ENCODE measurements around the gene ZZZ3. TPM values are rescaled to one million over a fixed set of nuclear protein-coding genes. Genes with fewer than 3 reads are reported as not detected.

The ZZZ3 gene
- total RNA-seq, 1 experiment from 2014 or later = 25.4 TPM

- Mint-ChIP-seq H3K36me3 (ENCODE audit: insufficient read depth, unreplicated experiment) (peaks cover 4% of the 10 kb centered on the region), H3K27ac (ENCODE audit: unreplicated experiment) (no peak overlapping the region), H3K4me1 (ENCODE audit: low read depth, unreplicated experiment) (peaks cover 7% of the 10 kb centered on the region), H3K9me3 (ENCODE audit: unreplicated experiment) (no peaks in the 10 kb centered on the region), H3K27me3 (ENCODE audit: insufficient read depth, unreplicated experiment) (no peaks in the 10 kb centered on the region), H3K4me3 (ENCODE audit: unreplicated experiment) (no peak overlapping the region)
- ChIA-PET POLR2A (no interaction called here), CTCF (no interaction called here)
- TF ChIP-seq CTCF (IDR thresholded peaks at IDR 0.05; ENCODE audit: insufficient read depth in 1 of 2, low read depth in 1 of 2, low read length in 1 of 2, severe bottlenecking in 1 of 2, unreplicated experiment in 1 of 2) = no peak
- no peak overlapping the region for H3K4me3 ChIP-seq (ENCODE audit: low read depth, low read length)
- no peaks in the 10 kb centered on the region for H3K9me3 ChIP-seq
- intact Hi-C loops (cut with micrococcal nuclease; ENCODE audit: unreplicated experiment) = no loop called here
- DNase-seq = no peak
- BruUV-seq (replicated peaks) = no TSS peak
- peaks cover 26% of the 10 kb centered on the region for H3K4me1 ChIP-seq
- H3K27me3 ChIP-seq (replicated peaks; ENCODE audit: control insufficient read depth, insufficient read depth, low read length) = no peaks in the 10 kb centered on the region
- no peaks in the 10 kb centered on the region for H3K36me3 ChIP-seq (ENCODE audit: control insufficient read depth, insufficient read depth, low read length)
These were observed 10.6 kb downstream of the ZZZ3 start for GRCh38 chr1:77671836-77672235.

DNA sequence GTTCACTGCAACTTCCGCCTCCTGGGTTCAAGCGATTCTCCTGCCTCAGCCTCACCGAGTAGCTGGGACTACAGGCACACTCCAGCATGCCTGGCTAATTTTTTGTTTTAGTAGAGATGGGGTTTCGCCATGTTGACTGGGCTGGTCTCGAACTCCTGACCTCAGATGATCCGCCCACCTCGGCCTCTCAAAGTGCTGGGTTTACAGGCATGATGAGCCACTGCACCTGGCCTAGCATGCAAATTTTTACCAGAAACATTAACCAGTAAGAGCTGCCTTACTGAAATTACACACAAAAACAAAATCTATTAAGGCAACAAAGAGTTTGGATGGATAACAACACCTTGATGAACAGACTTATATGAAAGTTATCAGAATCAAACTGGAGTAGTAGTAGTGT lies 12.1 kb downstream of the ZZZ3 start:
- Mint-ChIP-seq H3K9me3 (ENCODE audit: unreplicated experiment) (no peaks in the 10 kb centered on the region), H3K27ac (ENCODE audit: unreplicated experiment) (no peak overlapping the region), H3K27me3 (ENCODE audit: insufficient read depth, unreplicated experiment) (no peaks in the 10 kb centered on the region), H3K4me1 (ENCODE audit: low read depth, unreplicated experiment) (peaks cover 7% of the 10 kb centered on the region), H3K4me3 (ENCODE audit: unreplicated experiment) (no peak overlapping the region), H3K36me3 (ENCODE audit: insufficient read depth, unreplicated experiment) (peaks cover 4% of the 10 kb centered on the region)
- H3K36me3 ChIP-seq (ENCODE audit: control insufficient read depth, insufficient read depth, low read length) = no peaks in the 10 kb centered on the region
- H3K4me3 ChIP-seq (ENCODE audit: low read depth, low read length) = no peak overlapping the region
- H3K27me3 ChIP-seq (replicated peaks; ENCODE audit: control insufficient read depth, insufficient read depth, low read length) = no peaks in the 10 kb centered on the region
- intact Hi-C loops (cut with micrococcal nuclease; ENCODE audit: unreplicated experiment) = no loop called here
- H3K4me1 ChIP-seq = peaks cover 29% of the 10 kb centered on the region
- CTCF ChIA-PET = no interaction called here
- no peaks in the 10 kb centered on the region for H3K9me3 ChIP-seq
- POLR2A ChIA-PET = no interaction called here
- no TSS peak for BruUV-seq (replicated peaks)
- no peak for TF ChIP-seq CTCF (IDR thresholded peaks at IDR 0.05; ENCODE audit: insufficient read depth in 1 of 2, low read depth in 1 of 2, low read length in 1 of 2, severe bottlenecking in 1 of 2, unreplicated experiment in 1 of 2)
- no peak for DNase-seq

GRCh38 chr1:77668924-77669449 lies 13.5 kb downstream of the ZZZ3 start:
- Histone ChIP-seq H3K36me3 (ENCODE audit: control insufficient read depth, insufficient read depth, low read length) (no peaks in the 10 kb centered on the region), H3K9me3 (no peaks in the 10 kb centered on the region), H3K4me1 (peaks cover 26% of the 10 kb centered on the region), H3K4me3 (ENCODE audit: low read depth, low read length) (no peak overlapping the region), H3K27me3 (replicated peaks; ENCODE audit: control insufficient read depth, insufficient read depth, low read length) (no peaks in the 10 kb centered on the region)
- POLR2A ChIA-PET = no interaction called here
- Mint-ChIP-seq H3K36me3 (ENCODE audit: insufficient read depth, unreplicated experiment) (peaks cover 4% of the 10 kb centered on the region), H3K4me3 (ENCODE audit: unreplicated experiment) (no peak overlapping the region), H3K9me3 (ENCODE audit: unreplicated experiment) (no peaks in the 10 kb centered on the region), H3K4me1 (ENCODE audit: low read depth, unreplicated experiment) (peaks cover 7% of the 10 kb centered on the region), H3K27ac (ENCODE audit: unreplicated experiment) (no peak overlapping the region), H3K27me3 (ENCODE audit: insufficient read depth, unreplicated experiment) (no peaks in the 10 kb centered on the region)
- intact Hi-C loops (cut with micrococcal nuclease; ENCODE audit: unreplicated experiment) = no loop called here
- BruUV-seq (replicated peaks) = no TSS peak
- CTCF ChIA-PET = no interaction called here
- no peak for TF ChIP-seq CTCF (IDR thresholded peaks at IDR 0.05; ENCODE audit: insufficient read depth in 1 of 2, low read depth in 1 of 2, low read length in 1 of 2, severe bottlenecking in 1 of 2, unreplicated experiment in 1 of 2)
- DNase-seq = no peak
